Activated B cell treated with CpG ODN at 0.5 μM for 24 hours (primary cell): ENCODE data around the gene CEP41. TPM values are rescaled to one million over a fixed set of nuclear protein-coding genes. Genes with fewer than 3 reads are reported as not detected.

Experiments used
- ATAC-seq: fragments of 200-7000 bp; cut with Tn5 transposase; one replicate; pipeline ENCODE4 v1.10.0; 2021; ENCODE audit warnings: low read depth, mild to moderate bottlenecking, moderate library complexity
- CTCF ChIA-PET: fragments of 350-600 bp; sonication (Branson Sonifier 250); formaldehyde crosslinking; loops from one replicate; lab custom pipeline; 2021; ENCODE audit warnings: antibody characterized with exemption; lab: Charles Lee
- POLR2A ChIA-PET: fragments of 350-600 bp; sonication (Branson Sonifier 250); formaldehyde crosslinking; loops from one replicate; lab custom pipeline; 2021; ENCODE audit warnings: antibody characterized with exemption; lab: Charles Lee
- DNase-seq: peaks from one replicate; pipeline ENCODE4 v3.0.0; 2022
- H3K27ac Mint-ChIP-seq: one replicate; pipeline ENCODE4 v1.8.0; 2020; ENCODE audit warnings: mixed read lengths
- H3K27me3 Mint-ChIP-seq: one replicate; pipeline ENCODE4 v1.8.0; 2021; ENCODE audit warnings: mixed read lengths
- H3K36me3 Mint-ChIP-seq: one replicate; pipeline ENCODE4 v1.8.0; 2021; ENCODE audit warnings: low read depth, mixed read lengths
- H3K4me1 Mint-ChIP-seq: one replicate; pipeline ENCODE4 v1.8.0; 2021; ENCODE audit warnings: mixed read lengths
- H3K4me3 Mint-ChIP-seq: one replicate; pipeline ENCODE4 v1.8.0; 2020; ENCODE audit warnings: mild to moderate bottlenecking, mixed read lengths
- H3K9me3 Mint-ChIP-seq: one replicate; pipeline ENCODE4 v1.8.0; 2020; ENCODE audit warnings: mixed read lengths
- intact Hi-C: fragments of 100-400 bp; cut with micrococcal nuclease; formaldehyde crosslinking; loops from one replicate; pipeline ENCODE4 v1.15.1; 2024
- total RNA-seq: library from RNA; stranded (reverse); gene quantifications from 2 replicates; pipeline ENCODE4 v1.2.3, GENCODE V29; 2022
- TF ChIP-seq, protein P1 (sequence below): fragments of 200-600 bp; IDR thresholded peaks from one replicate; pipeline ENCODE4 v1.8.0; 2022; ENCODE audit warnings: antibody characterized with exemption, mild to moderate bottlenecking

CEP41 gene
- total RNA-seq, 1 donor from 2014 or later = 5.1 TPM

GRCh38 chr7:130486954-130487436 lies 46.2 kb upstream of the CEP41 start:
- ChIA-PET POLR2A (no interaction called here), CTCF (interaction anchor here (0.8 to 1.8 kb wide), 4 partner anchors 9 to 415 kb away, joined by 3 to 7 read pairs (median 4); partner anchors contain the start of gene KLHDC10)
- TF ChIP-seq, protein P1, sequence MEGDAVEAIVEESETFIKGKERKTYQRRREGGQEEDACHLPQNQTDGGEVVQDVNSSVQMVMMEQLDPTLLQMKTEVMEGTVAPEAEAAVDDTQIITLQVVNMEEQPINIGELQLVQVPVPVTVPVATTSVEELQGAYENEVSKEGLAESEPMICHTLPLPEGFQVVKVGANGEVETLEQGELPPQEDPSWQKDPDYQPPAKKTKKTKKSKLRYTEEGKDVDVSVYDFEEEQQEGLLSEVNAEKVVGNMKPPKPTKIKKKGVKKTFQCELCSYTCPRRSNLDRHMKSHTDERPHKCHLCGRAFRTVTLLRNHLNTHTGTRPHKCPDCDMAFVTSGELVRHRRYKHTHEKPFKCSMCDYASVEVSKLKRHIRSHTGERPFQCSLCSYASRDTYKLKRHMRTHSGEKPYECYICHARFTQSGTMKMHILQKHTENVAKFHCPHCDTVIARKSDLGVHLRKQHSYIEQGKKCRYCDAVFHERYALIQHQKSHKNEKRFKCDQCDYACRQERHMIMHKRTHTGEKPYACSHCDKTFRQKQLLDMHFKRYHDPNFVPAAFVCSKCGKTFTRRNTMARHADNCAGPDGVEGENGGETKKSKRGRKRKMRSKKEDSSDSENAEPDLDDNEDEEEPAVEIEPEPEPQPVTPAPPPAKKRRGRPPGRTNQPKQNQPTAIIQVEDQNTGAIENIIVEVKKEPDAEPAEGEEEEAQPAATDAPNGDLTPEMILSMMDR = no peak
- H3K9me3 Mint-ChIP-seq = no peaks in the 10 kb centered on the region
- no peak overlapping the region for H3K27ac Mint-ChIP-seq
- H3K4me1 Mint-ChIP-seq = peaks cover 27% of the 10 kb centered on the region
- no peak for ATAC-seq
- DNase-seq = no peak
- intact Hi-C loops = loop anchor here (1.0 kb wide), 3 partner anchors 46 to 415 kb away; partner anchors contain the start of gene CEP41
- no peaks in the 10 kb centered on the region for H3K36me3 Mint-ChIP-seq
- peak overlapping the region; percentile 87 for H3K4me3 Mint-ChIP-seq
- H3K27me3 Mint-ChIP-seq = peaks cover 34% of the 10 kb centered on the region

- no peaks in the 10 kb centered on the region for H3K36me3 Mint-ChIP-seq
- H3K4me3 Mint-ChIP-seq = peak overlapping the region; percentile 87
- ChIA-PET POLR2A (no interaction called here), CTCF (interaction anchor here (0.8 to 1.8 kb wide), 3 partner anchors 255 to 415 kb away, joined by 3 to 7 read pairs (median 5); partner anchors contain the start of gene KLHDC10)
- TF ChIP-seq, protein P1 = peak; percentile 60
- intact Hi-C loops = loop anchor here (1.0 kb wide), 3 partner anchors 45 to 414 kb away; partner anchors contain the start of gene CEP41
- DNase-seq = peak; percentile 50
- peaks cover 32% of the 10 kb centered on the region for H3K27me3 Mint-ChIP-seq
- peak overlapping the region; percentile 33 for H3K27ac Mint-ChIP-seq
- ATAC-seq = peak; percentile 87
- peaks cover 23% of the 10 kb centered on the region for H3K4me1 Mint-ChIP-seq
- no peaks in the 10 kb centered on the region for H3K9me3 Mint-ChIP-seq
These were observed 45.5 kb upstream of the CEP41 start for GRCh38 chr7:130486114-130486953.

DNA sequence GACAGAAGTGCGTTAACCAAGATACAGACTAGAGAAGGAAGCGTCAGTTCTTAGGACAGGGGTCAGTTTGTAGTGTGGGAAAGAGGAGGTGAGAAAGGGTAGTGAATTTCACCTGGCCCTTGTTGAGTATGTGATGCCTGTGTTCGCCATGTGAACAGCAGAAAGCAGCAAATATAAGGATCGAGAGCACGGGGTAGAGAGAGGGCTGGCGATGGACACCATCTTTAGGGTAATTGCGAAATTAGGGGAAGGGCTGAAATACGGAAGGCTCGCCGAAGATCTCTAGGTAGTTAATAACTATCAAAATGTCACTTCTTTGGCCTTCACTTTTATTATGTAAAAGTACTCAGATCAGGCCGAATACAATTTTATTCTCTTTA lies 44.9 kb upstream of the CEP41 start:
- POLR2A ChIA-PET = no interaction called here
- peaks cover 18% of the 10 kb centered on the region for H3K4me1 Mint-ChIP-seq
- H3K27ac Mint-ChIP-seq = no peak overlapping the region
- CTCF ChIA-PET = no interaction called here
- no peak for DNase-seq
- H3K36me3 Mint-ChIP-seq = no peaks in the 10 kb centered on the region
- H3K27me3 Mint-ChIP-seq = peaks cover 30% of the 10 kb centered on the region
- intact Hi-C loops = loop anchor here (1.0 kb wide), 3 partner anchors 44 to 413 kb away; partner anchors contain the start of gene CEP41
- H3K4me3 Mint-ChIP-seq = peak overlapping the region; percentile 87
- TF ChIP-seq, protein P1 = no peak
- ATAC-seq = no peak
- H3K9me3 Mint-ChIP-seq = no peaks in the 10 kb centered on the region

DNA sequence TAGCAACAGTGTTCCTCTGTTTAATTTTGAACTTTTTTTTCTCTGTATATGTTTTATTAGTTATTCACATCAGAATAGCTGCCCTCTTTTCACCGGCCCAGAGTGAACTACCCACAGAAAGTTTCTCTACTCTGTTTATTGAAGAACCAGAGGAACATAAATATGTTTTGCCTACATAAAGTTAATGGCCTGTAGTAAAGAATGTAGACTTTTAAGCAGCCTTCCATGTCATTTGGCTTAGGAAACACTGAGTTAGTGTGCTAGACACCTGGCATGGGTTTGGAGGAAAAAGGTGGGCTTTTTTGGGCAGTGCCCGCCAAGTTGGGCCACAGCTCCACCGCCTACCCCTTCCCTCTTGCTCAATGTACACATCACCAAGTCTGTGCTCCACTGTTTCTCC lies 42.2 kb upstream of the CEP41 start:
- Mint-ChIP-seq H3K36me3 (no peaks in the 10 kb centered on the region), H3K4me3 (no peak overlapping the region), H3K27me3 (peaks cover 25% of the 10 kb centered on the region), H3K27ac (no peak overlapping the region), H3K4me1 (peaks cover 18% of the 10 kb centered on the region), H3K9me3 (peaks cover 4% of the 10 kb centered on the region)
- no peak for ATAC-seq
- TF ChIP-seq, protein P1 = no peak
- intact Hi-C loops = no loop called here
- ChIA-PET CTCF (no interaction called here), POLR2A (no interaction called here)
- no peak for DNase-seq

DNA sequence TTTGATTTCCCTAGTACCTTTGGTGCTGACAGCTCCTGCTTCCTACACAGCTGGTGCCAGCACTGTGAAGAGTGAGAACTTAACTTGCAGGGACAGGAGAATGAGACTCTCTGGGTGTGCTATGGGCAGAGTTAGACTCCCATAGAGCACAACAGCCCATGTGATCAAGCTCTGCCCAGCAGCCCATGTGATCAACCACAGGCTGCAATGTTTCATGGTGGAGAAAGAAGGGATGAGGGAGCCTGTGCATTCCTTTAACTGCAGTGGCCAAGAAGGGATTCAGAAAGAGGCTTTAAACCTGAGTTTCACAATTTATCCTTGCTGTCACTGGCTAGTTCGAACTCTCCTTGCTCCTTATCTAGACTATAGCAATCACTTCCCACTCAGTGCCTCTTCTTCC lies 41.1 kb upstream of the CEP41 start:
- POLR2A ChIA-PET = no interaction called here
- peaks cover 23% of the 10 kb centered on the region for H3K27me3 Mint-ChIP-seq
- no peaks in the 10 kb centered on the region for H3K36me3 Mint-ChIP-seq

More for the DNA sequence above, 41.1 kb upstream of the CEP41 start:
- ATAC-seq (no peak), DNase-seq (no peak)
- peaks cover 14% of the 10 kb centered on the region for H3K4me1 Mint-ChIP-seq
- intact Hi-C loops = no loop called here
- H3K4me3 Mint-ChIP-seq = no peak overlapping the region
- no peak overlapping the region for H3K27ac Mint-ChIP-seq
- H3K9me3 Mint-ChIP-seq = peaks cover 5% of the 10 kb centered on the region
- CTCF ChIA-PET = no interaction called here
- TF ChIP-seq, protein P1 = no peak
